DMS 273 treated with DMSO at 0.1 percent for 48 hours (cell line): ENCODE results near the gene AK8.

ENCODE experiments used
- DNase-seq: peaks from one replicate; lab custom pipeline; 2025; lab: John Stamatoyannopoulos, UW

AK8 gene

GRCh38 chr9:132857616-132858342 is 20.3 kb downstream of the AK8 start:
- no peak for DNase-seq

GRCh38 chr9:132857031-132857430 is 21.1 kb downstream of the AK8 start:
- no peak for DNase-seq

GRCh38 chr9:132855904-132856303 is 22.2 kb downstream of the AK8 start:
- no peak for DNase-seq

- no peak for DNase-seq
Observed at GRCh38 chr9:132854832-132855231, 23.3 kb downstream of the AK8 start.

DNA sequence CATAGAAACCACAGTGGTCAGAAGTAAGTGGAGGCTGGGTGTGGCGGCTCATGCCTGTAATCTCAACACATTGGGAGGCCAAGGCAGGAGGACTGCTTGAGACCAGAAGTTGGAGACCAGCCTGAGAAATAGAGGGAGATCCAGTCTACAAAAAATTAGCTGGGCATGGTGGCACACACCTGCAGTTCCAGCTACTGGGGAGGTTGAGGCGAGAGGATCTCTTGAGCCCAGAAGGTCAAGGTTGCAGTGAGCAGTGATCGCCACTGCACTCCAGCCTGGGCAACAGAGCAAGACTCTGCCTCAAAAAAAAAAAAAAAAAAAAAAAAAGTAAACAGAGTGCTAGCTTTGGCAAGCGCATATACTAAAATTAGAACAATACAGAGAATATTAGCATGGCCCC is 24.6 kb downstream of the AK8 start:
- DNase-seq: no peak

GRCh38 chr9:132849185-132849706 is 28.8 kb downstream of the AK8 start:
- DNase-seq: no peak

DNA sequence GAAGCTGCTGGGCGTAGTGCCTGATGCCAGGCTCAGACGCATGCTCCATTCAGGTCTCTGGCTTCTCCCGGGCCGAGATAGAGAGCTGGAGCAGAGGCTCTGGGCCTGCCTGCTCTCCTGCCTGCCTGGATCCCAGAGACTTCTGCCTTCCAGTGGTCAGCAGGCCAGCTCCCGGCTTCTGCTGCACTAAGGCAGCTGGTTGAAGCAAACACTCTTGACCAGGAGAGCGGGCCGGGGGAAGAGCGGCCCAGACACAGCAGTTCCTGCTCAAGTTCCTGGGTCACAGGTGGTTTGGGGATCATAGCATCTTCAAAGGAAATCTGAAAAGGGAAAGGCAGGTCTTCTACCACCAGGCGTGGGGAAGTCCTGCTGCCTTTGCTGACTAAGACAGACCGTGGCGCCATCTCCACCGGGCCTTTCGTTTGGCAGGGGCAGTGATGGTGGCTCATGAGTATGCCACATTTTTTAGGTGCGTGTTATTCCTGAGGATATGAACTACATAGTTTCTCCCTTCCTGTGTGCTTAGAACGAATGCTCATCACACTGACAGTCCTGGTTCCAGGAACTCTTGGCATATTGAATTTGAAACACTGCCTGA is 31.1 kb downstream of the AK8 start:
- DNase-seq: no peak

DNA sequence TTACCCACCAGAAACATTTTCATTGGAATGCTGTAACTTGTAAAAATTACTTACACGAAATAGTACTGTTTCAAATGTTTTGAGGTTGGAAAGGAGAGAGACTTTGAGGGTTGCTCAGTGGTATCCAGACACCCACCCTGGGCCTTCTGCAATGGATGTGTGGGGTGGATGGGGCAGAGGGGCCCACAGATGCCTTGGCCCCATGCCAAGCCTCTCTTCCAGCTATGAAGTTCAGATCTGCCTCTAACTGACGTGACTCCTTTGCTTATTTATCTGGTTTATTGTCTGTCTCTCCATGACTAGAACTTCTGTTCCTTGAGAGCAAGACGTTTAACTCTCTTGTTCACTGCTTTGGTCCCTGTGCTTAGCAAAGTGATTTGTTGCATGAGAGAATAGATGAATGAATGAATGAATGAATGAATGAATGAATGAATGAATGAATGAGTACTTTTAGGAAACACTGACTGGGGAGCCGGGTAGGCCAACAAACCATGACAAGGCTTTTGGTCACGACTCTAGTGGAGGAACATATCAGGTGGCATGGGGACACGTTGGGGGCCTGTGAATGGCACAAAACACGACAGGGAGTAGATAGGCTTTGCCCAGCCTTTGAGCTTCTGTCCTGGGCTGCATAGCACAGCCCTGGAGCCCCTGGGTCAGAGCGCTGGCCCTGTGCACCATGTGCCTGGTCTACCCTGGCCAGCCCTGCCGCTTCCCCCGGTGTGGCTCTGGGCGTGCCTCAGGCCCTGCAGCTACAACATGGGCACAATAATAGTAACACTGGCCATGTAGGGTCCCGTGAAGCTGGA is 31.8 kb downstream of the AK8 start:
- DNase-seq: no peak

DNA sequence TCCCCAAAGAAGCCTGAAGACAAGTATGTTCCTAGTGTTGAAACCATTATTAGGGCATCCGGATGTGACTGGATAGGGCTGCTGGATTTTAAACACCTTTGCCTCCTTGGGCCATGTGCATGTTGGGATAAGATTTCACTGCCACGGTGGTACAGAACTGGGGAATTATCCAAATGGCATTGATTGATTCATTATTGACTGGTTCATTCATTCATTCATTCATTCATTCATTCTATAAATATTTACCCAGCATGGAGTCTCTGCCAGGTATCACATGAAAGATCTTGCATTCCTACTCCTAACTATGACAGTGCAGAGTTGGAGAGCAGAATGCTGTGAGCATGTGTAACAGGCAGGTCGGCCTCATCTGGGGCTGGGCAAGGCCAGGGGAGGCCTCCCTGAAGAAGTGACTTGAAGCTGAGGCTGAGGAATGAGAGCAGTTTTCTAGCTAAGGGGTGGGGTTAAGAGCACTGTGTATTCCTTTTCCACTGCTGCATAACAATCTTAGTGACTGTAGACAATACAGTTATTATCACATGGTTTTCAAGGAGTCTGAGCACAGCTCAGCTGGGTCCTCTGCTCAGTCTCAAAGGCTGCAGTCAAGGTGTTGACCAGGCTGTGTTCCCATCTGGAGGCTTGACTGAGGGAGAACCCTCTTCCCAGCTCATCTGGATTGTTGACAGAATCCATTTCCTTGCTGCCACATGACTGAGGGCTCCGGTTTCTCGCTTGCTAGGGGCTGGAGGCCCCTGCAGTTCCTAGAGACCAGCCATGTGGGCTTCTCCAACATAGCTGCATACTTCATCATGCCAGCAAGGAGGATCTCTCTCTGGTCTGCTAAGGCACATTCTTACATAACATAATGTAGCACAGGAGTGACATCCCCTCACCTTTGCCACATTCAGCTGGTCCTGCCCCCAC is 35.7 kb downstream of the AK8 start:
- DNase-seq: no peak

GRCh38 chr9:132840980-132841379 is 37.1 kb downstream of the AK8 start:
- no peak for DNase-seq

DNA sequence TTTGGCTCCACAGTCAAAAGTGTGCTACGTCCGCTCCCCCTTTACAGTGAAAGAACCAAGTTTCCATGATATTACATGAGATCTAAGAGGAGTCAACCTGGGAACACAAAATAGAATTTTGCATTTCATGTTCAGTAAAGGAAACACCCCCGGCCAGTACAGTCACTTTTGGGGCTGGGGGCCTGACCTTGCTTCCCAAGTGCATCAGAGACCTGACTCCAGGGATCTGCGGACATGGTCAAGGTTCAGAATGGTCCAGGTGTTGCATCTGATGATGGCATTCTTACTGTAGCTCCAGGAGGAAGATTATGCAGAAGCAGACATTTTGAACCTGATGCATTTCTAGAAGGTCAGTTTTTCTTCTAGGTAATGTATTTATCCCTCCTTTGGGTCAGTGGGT is 39.8 kb downstream of the AK8 start:
- DNase-seq: no peak

DNA sequence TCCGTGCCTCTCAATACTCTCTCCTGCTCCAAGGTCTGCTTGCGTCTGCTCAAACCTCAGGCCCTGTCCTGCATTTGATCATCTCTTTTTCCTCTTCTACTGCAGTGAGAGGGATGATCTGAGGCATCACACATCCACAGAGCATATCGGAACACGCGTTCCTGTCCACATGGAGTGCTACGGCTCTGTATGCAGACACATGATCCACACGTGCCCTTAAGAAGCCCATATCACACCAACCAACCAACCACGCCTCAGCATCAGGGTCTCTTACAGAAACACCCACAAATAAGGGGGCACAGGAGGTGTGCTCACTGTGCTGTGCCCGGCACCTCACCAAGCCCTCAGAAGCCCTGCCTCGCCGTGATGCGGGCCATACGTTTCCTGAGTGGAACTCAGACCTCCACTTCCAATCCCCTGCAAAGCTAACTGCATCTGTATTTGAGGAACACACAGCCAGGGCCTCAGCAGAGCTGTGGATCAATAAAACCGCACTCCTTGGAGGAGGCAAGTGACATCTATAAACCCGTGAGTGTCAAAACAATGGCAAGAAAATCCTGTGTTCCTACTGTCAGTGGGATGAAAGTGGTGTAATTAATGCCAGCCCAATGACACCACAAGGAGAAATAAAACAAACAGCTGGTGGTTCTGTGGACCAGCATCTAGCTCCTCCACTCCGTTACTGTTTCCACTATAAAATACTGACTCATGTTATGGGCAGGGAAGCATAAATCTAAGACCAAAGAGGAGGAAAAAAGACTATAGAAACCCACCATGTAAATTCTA is 40.4 kb downstream of the AK8 start:
- no peak for DNase-seq

- no peak for DNase-seq
Observed at GRCh38 chr9:132834343-132834742, 43.7 kb downstream of the AK8 start.

DNA sequence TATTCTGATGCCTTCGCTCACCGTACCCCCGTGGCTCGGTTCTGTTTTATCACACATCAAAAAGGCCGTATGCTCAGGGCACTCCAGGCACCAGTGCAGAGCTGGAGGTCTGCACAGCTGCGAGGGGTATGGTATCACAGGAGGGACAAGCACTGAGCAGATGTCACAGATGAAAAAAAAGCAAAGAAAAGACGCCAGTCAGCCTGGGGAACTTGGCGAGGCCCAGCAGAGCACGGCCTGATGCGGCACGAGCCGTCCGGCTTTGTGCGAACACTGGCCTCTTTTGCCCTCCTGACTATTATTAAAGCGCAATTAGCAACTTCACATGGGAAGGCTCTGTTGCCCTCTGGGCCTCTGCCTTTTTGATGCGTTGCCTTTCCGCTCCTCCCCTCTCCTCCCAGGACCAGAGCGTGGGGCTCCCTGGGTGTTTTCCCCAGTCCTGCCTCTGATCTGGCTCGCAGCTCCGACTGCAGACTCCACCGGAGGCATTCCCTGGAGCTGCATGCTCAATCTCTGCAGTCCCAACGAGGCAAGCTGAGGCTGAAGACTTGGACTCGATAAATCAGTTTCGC is 44.4 kb downstream of the AK8 start:
- no peak for DNase-seq

DNA sequence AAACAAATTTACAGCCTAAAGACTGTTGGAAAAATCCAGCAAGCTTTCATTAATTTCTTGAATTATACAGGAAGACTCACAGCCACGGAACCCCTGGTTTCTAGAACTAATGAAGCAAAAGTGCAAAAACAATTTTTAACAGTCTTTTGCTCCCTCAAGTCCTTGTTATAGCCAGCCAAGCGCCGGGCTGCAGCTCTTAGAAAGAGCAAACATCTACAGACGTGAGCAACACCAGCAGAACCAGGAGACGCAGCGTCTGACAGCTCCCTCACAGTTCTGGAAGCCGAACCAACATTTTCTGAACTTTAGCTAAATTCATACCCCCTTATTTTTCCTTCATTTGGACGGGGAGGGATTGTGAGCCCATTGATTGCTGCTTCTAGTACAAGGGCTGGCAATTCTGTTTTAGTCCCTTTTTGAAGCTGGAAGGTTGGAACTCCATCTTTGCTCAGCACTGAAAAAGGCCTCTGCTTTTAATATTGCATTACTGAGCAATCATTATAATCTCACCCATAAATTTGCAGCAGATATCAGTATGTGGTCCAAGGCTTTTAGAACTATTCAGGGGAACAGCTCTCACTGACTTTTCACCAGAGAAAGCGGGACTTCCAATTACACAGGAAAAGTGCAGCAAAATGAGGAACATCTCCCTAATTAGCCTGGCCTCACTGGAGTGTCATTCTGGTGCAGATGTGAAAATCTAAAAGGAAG is 45.8 kb downstream of the AK8 start:
- DNase-seq: no peak

DNA sequence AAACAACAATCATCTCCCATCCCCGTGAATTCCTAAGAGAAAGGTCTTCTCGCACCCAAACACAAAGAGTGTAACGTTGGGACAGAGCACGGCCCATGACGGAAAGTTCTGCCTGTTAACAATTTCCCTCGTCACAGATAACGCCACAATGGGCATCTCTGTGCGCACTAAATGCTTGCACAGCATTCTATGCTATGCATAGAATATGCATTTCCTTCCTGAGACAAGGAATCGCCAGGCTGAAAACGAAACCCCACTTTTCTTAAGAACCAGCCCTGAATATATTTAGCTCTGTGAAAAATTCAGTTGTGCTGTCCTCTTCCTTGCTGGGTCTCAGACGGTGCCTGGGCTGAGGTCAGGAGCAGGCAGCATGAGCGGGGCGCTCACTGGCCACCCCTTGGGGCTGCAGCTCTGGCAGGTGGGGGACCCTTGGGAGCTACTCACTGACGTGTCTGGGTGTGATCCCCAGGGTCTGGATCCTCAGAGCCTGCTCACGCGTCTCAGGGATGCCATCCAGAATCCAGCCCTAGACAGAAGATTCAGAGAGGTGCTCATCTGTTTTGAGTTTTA is 49.8 kb downstream of the AK8 start:
- DNase-seq: no peak

DNA sequence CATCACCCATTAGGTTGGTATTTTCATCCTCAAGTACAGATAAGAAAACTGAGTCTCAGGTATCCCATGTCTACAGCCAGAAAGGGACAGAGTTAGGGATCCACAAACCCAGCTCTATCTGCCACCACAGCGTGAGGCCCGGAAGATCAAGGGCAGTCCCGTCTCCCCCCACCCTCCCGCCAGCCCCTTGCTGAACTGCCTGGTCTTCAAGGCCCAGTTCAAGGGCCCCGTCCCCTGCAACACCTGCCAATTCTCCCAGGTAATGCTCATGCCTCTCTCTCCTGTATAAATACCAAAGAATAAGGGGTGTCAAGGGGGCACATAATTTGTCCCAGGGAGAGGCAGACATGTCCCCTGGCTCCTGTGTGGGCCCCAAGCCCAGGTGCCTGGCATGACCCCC is 50.7 kb downstream of the AK8 start:
- no peak for DNase-seq

- DNase-seq: no peak
Observed at GRCh38 chr9:132826621-132827365, 51.3 kb downstream of the AK8 start.

GRCh38 chr9:132826131-132826530 is 52.0 kb downstream of the AK8 start:
- DNase-seq: no peak
